AG04449 (cell line): ENCODE results near the gene SEC11A.
"Not testable (repeated sequence)": the region's sequence is repeated elsewhere in the genome, so short reads cannot be mapped to it uniquely, and the experiment has no call there.

Source experiments
- CTCF ChIA-PET: fragments of 350-600 bp; formaldehyde crosslinking; extraction: SDS; loops from one replicate; lab custom pipeline; 2021; ENCODE audit warnings: antibody characterized with exemption; lab: Yijun Ruan, JAX
- POLR2A ChIA-PET: fragments of 400-600, 350-600 bp; formaldehyde crosslinking; extraction: SDS; loops from one replicate; lab custom pipeline; 2020; ENCODE audit warnings: antibody characterized with exemption, inconsistent platforms; lab: Yijun Ruan, JAX
- DNase-seq: peaks from one replicate; pipeline ENCODE4 v3.0.0-alpha.2; 2010; ENCODE audit warnings: low read depth, low spot score
- H3K4me3 ChIP-seq: 2 replicates; pipeline ENCODE4 v1.5.1; 2011; ENCODE audit warnings: low read depth, mild to moderate bottlenecking, control low read depth, low read length
- CTCF ChIP-seq: IDR thresholded peaks from one replicate; pipeline ENCODE4 v1.5.1; 2011; ENCODE audit warnings: mild to moderate bottlenecking, moderate library complexity, low read length, control low read depth, inconsistent platforms; ENCODE audit not compliant: insufficient read depth; ENCODE audit errors: missing control alignments

Gene SEC11A

GRCh38 chr15:84690342-84690741 is 25.6 kb downstream of the SEC11A start:
- DNase-seq: no peak
- CTCF ChIA-PET: no interaction called here
- no peak overlapping the region for H3K4me3 ChIP-seq
- POLR2A ChIA-PET: no interaction called here
- no peak for TF ChIP-seq CTCF

- no peak for DNase-seq
- POLR2A ChIA-PET: no interaction called here
- TF ChIP-seq CTCF: no peak
- H3K4me3 ChIP-seq: no peak overlapping the region
- CTCF ChIA-PET: no interaction called here
Observed at GRCh38 chr15:84689858-84690257, 26.1 kb downstream of the SEC11A start.

GRCh38 chr15:84686446-84686845 is 29.5 kb downstream of the SEC11A start:
- POLR2A ChIA-PET, DNase-seq, H3K4me3 ChIP-seq: not testable (repeated sequence)
- CTCF ChIA-PET: interaction anchor here (1.2 to 1.4 kb wide), 2 partner anchors 11 to 32 kb away, joined by 3 read pairs; partner anchors contain the start of gene WDR73

GRCh38 chr15:84685304-84685703 is 30.6 kb downstream of the SEC11A start:
- H3K4me3 ChIP-seq: no peak overlapping the region
- ChIA-PET CTCF (interaction anchor here (1.0 to 1.4 kb wide), 2 partner anchors 12 to 31 kb away, joined by 3 read pairs; partner anchors contain the start of gene WDR73), POLR2A (interaction anchor here (0.7 to 1.1 kb wide), 4 partner anchors 31 to 308 kb away, joined by 3 to 7 read pairs (median 4); partner anchors contain the start of genes SEC11A and WDR73)
- no peak for TF ChIP-seq CTCF
- no peak for DNase-seq

GRCh38 chr15:84684092-84684491 is 31.8 kb downstream of the SEC11A start:
- no peak for DNase-seq
- CTCF ChIA-PET: no interaction called here
- POLR2A ChIA-PET: no interaction called here
- H3K4me3 ChIP-seq: no peak overlapping the region
- no peak for TF ChIP-seq CTCF

- CTCF ChIA-PET: interaction anchor here (1.1 to 1.5 kb wide), 3 partner anchors 11 to 28 kb away, joined by 3 to 4 read pairs (median 3); partner anchors contain the start of gene WDR73
- no peak for DNase-seq
- TF ChIP-seq CTCF: no peak
- no peak overlapping the region for H3K4me3 ChIP-seq
- POLR2A ChIA-PET: no interaction called here
Observed at GRCh38 chr15:84681831-84682230, 34.1 kb downstream of the SEC11A start.

GRCh38 chr15:84671211-84671610 is 44.7 kb downstream of the SEC11A start:
- no peak overlapping the region for H3K4me3 ChIP-seq
- CTCF ChIA-PET: interaction anchor here (0.6 to 1.8 kb wide), 4 partner anchors 13 to 100 kb away, joined by 3 to 4 read pairs (median 4); partner anchors contain the start of gene NMB
- POLR2A ChIA-PET: no interaction called here
- TF ChIP-seq CTCF: no peak
- peak; percentile 62 for DNase-seq
